Breast epithelium (tissue), 4 donors: Measurements from ENCODE around the gene TPPP. TPM values are rescaled to one million over a fixed set of nuclear protein-coding genes. Genes with fewer than 3 reads are reported as not detected.

Experiments used
- DNase-seq, 2 donors: peaks; one replicate each; pipeline ENCODE4 v3.0.0-alpha.2; 2019; ENCODE audit warnings: low spot score in 2 of 2
- H3K27ac ChIP-seq, 2 donors: fragments of 200-600 bp; sonication (generic) in 1 of 2; one replicate each; pipeline ENCODE4 v1.5.1; 2016 to 2019; ENCODE audit warnings: mild to moderate bottlenecking in 1 of 2
- H3K27me3 ChIP-seq, 2 donors: fragments of 200-600 bp; sonication (generic) in 1 of 2; one replicate each; pipeline versions ENCODE4 v1.5.1 to v1.6.0; 2017 to 2019; ENCODE audit warnings: control low read depth in 1 of 2, mild to moderate bottlenecking in 1 of 2
- H3K36me3 ChIP-seq: fragments of 200-600 bp; one replicate; pipeline ENCODE4 v1.5.1; 2019
- H3K4me1 ChIP-seq, 2 donors: fragments of 200-600 bp; sonication (generic); one replicate each; pipeline ENCODE4 v1.5.1; 2016 to 2019; ENCODE audit warnings: control low read depth in 1 of 2
- H3K4me3 ChIP-seq, 3 donors: fragments of 200-600 bp; sonication (generic); 1 replicate in 2 of 3; 2 replicates in 1 of 3; pipeline ENCODE4 v1.5.1; 2016 to 2019; ENCODE audit warnings: mild to moderate bottlenecking in 3 of 3, moderate library complexity in 2 of 3
- H3K9me3 ChIP-seq, 2 donors: fragments of 200-600 bp; sonication (generic) in 1 of 2; one replicate each; pipeline ENCODE4 v1.5.1; 2016 to 2019; ENCODE audit warnings: control low read depth in 1 of 2
- CTCF ChIP-seq, 3 donors: fragments of 450-650 bp; IDR thresholded peaks; one replicate each; pipeline ENCODE4 v1.5.1; 2016 to 2017; ENCODE audit warnings: antibody characterized with exemption in 3 of 3, mild to moderate bottlenecking in 3 of 3, moderate library complexity in 3 of 3
- POLR2A ChIP-seq: fragments of 450-650 bp; IDR thresholded peaks from one replicate; pipeline ENCODE4 v1.6.1; 2016; ENCODE audit warnings: antibody characterized with exemption, mild to moderate bottlenecking, moderate library complexity
- POLR2AphosphoS5 ChIP-seq, 3 donors: sonication (generic); formaldehyde crosslinking; IDR thresholded peaks; one replicate each; pipeline ENCODE4 v1.6.1; 2017; ENCODE audit warnings: antibody characterized with exemption in 3 of 3
- intact Hi-C: fragments of 100-400 bp; cut with DNase I; formaldehyde crosslinking; loops from one replicate; pipeline ENCODE4 v1.15.1; 2023; ENCODE audit warnings: low total_unique reads
- total RNA-seq, 3 donors: library from RNA; depleted of rRNA; stranded (reverse); fragments of >200 nt; gene quantifications; one replicate each; pipeline ENCODE4 v1.1.0, GENCODE V29; 2016

Gene TPPP
- total RNA-seq, 3 donors from 2014 or later = 2.9 to 4.3 (median 3.4) TPM

GRCh38 chr5:654071-654778 lies 38.9 kb downstream of the TPPP start:
- no peak overlapping the region for H3K27ac ChIP-seq
- H3K36me3 ChIP-seq = no peaks in the 10 kb centered on the region
- no peak for TF ChIP-seq POLR2A
- no peak for DNase-seq
- H3K27me3 ChIP-seq = no peaks in the 10 kb centered on the region
- intact Hi-C loops = no loop called here
- H3K4me3 ChIP-seq = no peak overlapping the region
- H3K9me3 ChIP-seq = no peaks in the 10 kb centered on the region
- no peaks in the 10 kb centered on the region for H3K4me1 ChIP-seq

GRCh38 chr5:652773-653350 lies 40.3 kb downstream of the TPPP start:
- intact Hi-C loops = no loop called here
- no peaks in the 10 kb centered on the region for H3K36me3 ChIP-seq

GRCh38 chr5:652023-652515 lies 41.1 kb downstream of the TPPP start:
- DNase-seq = no peak
- H3K27me3 ChIP-seq = no peaks in the 10 kb centered on the region
- intact Hi-C loops = no loop called here
- no peaks in the 10 kb centered on the region for H3K9me3 ChIP-seq
- no peaks in the 10 kb centered on the region for H3K4me1 ChIP-seq
- H3K27ac ChIP-seq = no peak overlapping the region
- H3K4me3 ChIP-seq = no peak overlapping the region
- TF ChIP-seq POLR2AphosphoS5 (IDR thresholded peaks at IDR 0.05) = no peak
- no peaks in the 10 kb centered on the region for H3K36me3 ChIP-seq

More at GRCh38 chr5:652773-653350, 40.3 kb downstream of the TPPP start:
- H3K4me3 ChIP-seq = no peak overlapping the region
- H3K4me1 ChIP-seq = no peaks in the 10 kb centered on the region
- no peak overlapping the region for H3K27ac ChIP-seq
- DNase-seq = peak in 1 of 2 donors; percentile 43
- no peaks in the 10 kb centered on the region for H3K9me3 ChIP-seq
- TF ChIP-seq CTCF (IDR thresholded peaks at IDR 0.05) (no peak), POLR2AphosphoS5 (IDR thresholded peaks at IDR 0.05) (no peak), POLR2A (no peak)
- no peaks in the 10 kb centered on the region for H3K27me3 ChIP-seq

- DNase-seq = peak in 1 of 2 donors; percentile 25
- Histone ChIP-seq H3K9me3 (no peaks in the 10 kb centered on the region), H3K4me3 (no peak overlapping the region), H3K36me3 (no peaks in the 10 kb centered on the region), H3K27ac (no peak overlapping the region), H3K27me3 (no peaks in the 10 kb centered on the region), H3K4me1 (no peaks in the 10 kb centered on the region)
- TF ChIP-seq CTCF (IDR thresholded peaks at IDR 0.05) = no peak
- no peak for TF ChIP-seq POLR2A
- no peak for TF ChIP-seq POLR2AphosphoS5 (IDR thresholded peaks at IDR 0.05)
- intact Hi-C loops = no loop called here
These were observed 41.7 kb downstream of the TPPP start for GRCh38 chr5:651296-652022.

- no peaks in the 10 kb centered on the region for H3K27me3 ChIP-seq
- no peak for DNase-seq
- intact Hi-C loops = no loop called here
- no peak for TF ChIP-seq POLR2AphosphoS5 (IDR thresholded peaks at IDR 0.05)
- TF ChIP-seq POLR2A = no peak
- TF ChIP-seq CTCF (IDR thresholded peaks at IDR 0.05) = no peak
- no peak overlapping the region for H3K27ac ChIP-seq
- H3K9me3 ChIP-seq = no peaks in the 10 kb centered on the region
- no peaks in the 10 kb centered on the region for H3K4me1 ChIP-seq
- H3K36me3 ChIP-seq = no peaks in the 10 kb centered on the region
- no peak overlapping the region for H3K4me3 ChIP-seq
These were observed 45.4 kb downstream of the TPPP start for GRCh38 chr5:647727-648126.

GRCh38 chr5:647311-647710 lies 45.8 kb downstream of the TPPP start:
- no peak overlapping the region for H3K27ac ChIP-seq
- DNase-seq = no peak
- no peaks in the 10 kb centered on the region for H3K27me3 ChIP-seq
- TF ChIP-seq POLR2AphosphoS5 (IDR thresholded peaks at IDR 0.05) (no peak), CTCF (IDR thresholded peaks at IDR 0.05) (no peak), POLR2A (no peak)
- H3K4me3 ChIP-seq = no peak overlapping the region
- H3K36me3 ChIP-seq = no peaks in the 10 kb centered on the region
- no peaks in the 10 kb centered on the region for H3K9me3 ChIP-seq
- intact Hi-C loops = no loop called here
- no peaks in the 10 kb centered on the region for H3K4me1 ChIP-seq
